BE2C (cell line): ENCODE measurements around the gene PRSS27.
"Not testable (repeated sequence)": the region's sequence is repeated elsewhere in the genome, so short reads cannot be mapped to it uniquely, and the experiment has no call there.

ENCODE experiments used
- DNase-seq: peaks from one replicate; pipeline ENCODE4 v3.0.0-alpha.2; 2020
- H3K27me3 ChIP-seq: fragments of 250-450 bp; sonication (Bioruptor Pico); 2 replicates; pipeline ENCODE4 v1.5.1; 2020; ENCODE audit warnings: mild to moderate bottlenecking
- H3K36me3 ChIP-seq: fragments of 250-450 bp; sonication (Bioruptor Pico); 2 replicates; pipeline ENCODE4 v1.5.1; 2020; ENCODE audit warnings: mild to moderate bottlenecking
- H3K4me1 ChIP-seq: fragments of 250-450 bp; sonication (Bioruptor Pico); 2 replicates; pipeline ENCODE4 v1.5.1; 2020
- H3K4me3 ChIP-seq: 2 replicates; pipeline ENCODE4 v1.5.1; 2011; ENCODE audit warnings: low read depth, low read length
- H3K9me3 ChIP-seq: fragments of 250-450 bp; sonication (Bioruptor Pico); 2 replicates; pipeline ENCODE4 v1.5.1; 2020
- CTCF ChIP-seq: IDR thresholded peaks from 2 replicates; pipeline ENCODE4 v1.5.1; 2012; ENCODE audit warnings: mild to moderate bottlenecking, low read depth, low read length

PRSS27 gene

GRCh38 chr16:2699791-2700600 is 20.0 kb downstream of the PRSS27 start:
- no peaks in the 10 kb centered on the region for H3K27me3 ChIP-seq
- H3K36me3 ChIP-seq: peaks cover 47% of the 10 kb centered on the region
- no peaks in the 10 kb centered on the region for H3K4me1 ChIP-seq
- no peak for DNase-seq
- H3K4me3 ChIP-seq: no peak overlapping the region
- no peaks in the 10 kb centered on the region for H3K9me3 ChIP-seq
- no peak for TF ChIP-seq CTCF

GRCh38 chr16:2698965-2699750 is 20.9 kb downstream of the PRSS27 start:
- no peaks in the 10 kb centered on the region for H3K9me3 ChIP-seq
- H3K27me3 ChIP-seq: no peaks in the 10 kb centered on the region
- no peaks in the 10 kb centered on the region for H3K4me1 ChIP-seq
- H3K4me3 ChIP-seq: no peak overlapping the region
- peaks cover 44% of the 10 kb centered on the region for H3K36me3 ChIP-seq
- no peak for TF ChIP-seq CTCF
- DNase-seq: no peak

DNA sequence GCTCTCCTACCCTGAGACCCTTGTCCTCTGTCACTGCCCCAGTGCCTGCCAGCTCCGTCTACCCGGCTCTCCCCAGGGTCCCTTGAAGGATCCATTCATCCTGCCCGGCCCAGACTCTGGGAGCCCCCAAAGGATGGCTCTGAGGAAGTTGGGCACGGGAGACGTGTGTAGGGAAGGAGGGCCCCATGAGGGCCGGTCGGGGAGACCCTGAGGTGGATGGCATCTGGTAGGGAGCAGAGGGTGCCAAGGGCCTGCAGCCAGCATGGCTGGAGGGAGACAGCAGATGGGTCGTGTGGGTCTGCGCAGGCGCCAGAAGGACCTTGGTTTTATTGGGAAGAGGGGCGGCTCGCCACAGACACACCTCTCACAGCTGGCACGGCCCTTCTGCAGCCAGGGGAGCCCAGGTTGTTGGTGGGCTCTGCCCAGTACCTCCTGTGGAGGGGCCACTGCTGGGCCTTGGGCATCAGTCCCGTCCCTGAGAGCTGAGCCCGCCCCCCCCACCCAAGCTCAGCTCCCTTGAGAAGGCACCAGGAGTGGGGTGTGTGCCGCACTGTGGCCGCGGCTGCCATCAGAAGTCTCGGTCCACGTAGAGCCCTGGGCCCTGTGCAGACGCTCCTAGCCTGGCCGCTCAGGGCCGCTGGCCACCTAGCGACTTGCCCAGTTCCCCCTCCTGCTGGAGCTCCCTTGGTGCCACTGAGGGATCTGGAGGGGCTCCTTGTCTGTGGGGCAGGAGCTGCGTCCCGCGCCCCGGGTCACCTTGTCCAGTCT is 21.7 kb downstream of the PRSS27 start:
- H3K9me3 ChIP-seq: no peaks in the 10 kb centered on the region
- no peak overlapping the region for H3K4me3 ChIP-seq
- H3K4me1 ChIP-seq: no peaks in the 10 kb centered on the region
- H3K36me3 ChIP-seq: peaks cover 40% of the 10 kb centered on the region
- no peaks in the 10 kb centered on the region for H3K27me3 ChIP-seq
- no peak for TF ChIP-seq CTCF
- no peak for DNase-seq

GRCh38 chr16:2697401-2697948 is 22.5 kb downstream of the PRSS27 start:
- Histone ChIP-seq H3K27me3 (no peaks in the 10 kb centered on the region), H3K9me3 (no peaks in the 10 kb centered on the region), H3K36me3 (peaks cover 32% of the 10 kb centered on the region), H3K4me3 (no peak overlapping the region), H3K4me1 (no peaks in the 10 kb centered on the region)
- no peak for TF ChIP-seq CTCF
- no peak for DNase-seq

- not testable (repeated sequence) for H3K27me3 ChIP-seq, H3K4me3 ChIP-seq, H3K9me3 ChIP-seq, DNase-seq, H3K4me1 ChIP-seq
- H3K36me3 ChIP-seq: peaks cover 26% of the 10 kb centered on the region
Observed at GRCh38 chr16:2696601-2697250, 23.3 kb downstream of the PRSS27 start.
